MM.1S (cell line): Measurements from ENCODE around the gene PFN3.

Experiments used
- DNase-seq: peaks from one replicate; pipeline ENCODE4 v3.0.0-alpha.2; 2015
- H2AFZ ChIP-seq: fragments of 300-600 bp; sonication (generic); 2 replicates; pipeline ENCODE4 v1.6.0; 2016; ENCODE audit warnings: antibody characterized with exemption, low read length
- H3F3A ChIP-seq: fragments of 300-600 bp; sonication (generic); 2 replicates; pipeline ENCODE4 v1.6.1; 2016; ENCODE audit warnings: mild to moderate bottlenecking, antibody characterized with exemption, low read length, moderate library complexity, mixed read lengths; ENCODE audit not compliant: insufficient read depth
- H3K27ac ChIP-seq: fragments of 300-600 bp; sonication (generic); 2 replicates; pipeline ENCODE4 v1.5.1; 2016; ENCODE audit warnings: mild to moderate bottlenecking, low read length
- H3K27me3 ChIP-seq: fragments of 300-600 bp; sonication (generic); replicated peaks from 2 replicates; pipeline ENCODE4 v1.6.0; 2016; ENCODE audit warnings: low read length; ENCODE audit not compliant: insufficient read depth
- H3K36me3 ChIP-seq: fragments of 300-600 bp; sonication (generic); replicated peaks from 2 replicates; pipeline ENCODE4 v1.6.1; 2016; ENCODE audit warnings: mild to moderate bottlenecking, low read length, mixed read lengths; ENCODE audit not compliant: insufficient read depth
- H3K4me1 ChIP-seq: fragments of 300-600 bp; sonication (generic); 2 replicates; pipeline ENCODE4 v1.6.1; 2016; ENCODE audit warnings: low read length, mixed read lengths
- H3K4me2 ChIP-seq: fragments of 300-600 bp; sonication (generic); 2 replicates; pipeline ENCODE4 v1.6.0; 2016; ENCODE audit warnings: low read depth, low read length
- H3K4me3 ChIP-seq: fragments of 300-600 bp; sonication (generic); 2 replicates; pipeline ENCODE4 v1.5.1; 2016; ENCODE audit warnings: low read length, mixed read lengths
- H3K79me2 ChIP-seq: fragments of 300-600 bp; sonication (generic); 2 replicates; pipeline ENCODE4 v1.6.1; 2016; ENCODE audit warnings: mixed run types, low read length, mixed read lengths
- H3K9ac ChIP-seq: fragments of 300-600 bp; sonication (generic); 2 replicates; pipeline ENCODE4 v1.6.1; 2016; ENCODE audit warnings: low read length, mixed read lengths
- H3K9me2 ChIP-seq: fragments of 300-600 bp; sonication (generic); replicated peaks from 2 replicates; pipeline ENCODE4 v1.6.1; 2016; ENCODE audit warnings: mild to moderate bottlenecking, low read length, mixed read lengths; ENCODE audit not compliant: insufficient read depth
- H3K9me3 ChIP-seq: fragments of 300-600 bp; sonication (generic); replicated peaks from 2 replicates; pipeline ENCODE4 v1.6.1; 2016; ENCODE audit warnings: mild to moderate bottlenecking, low read length, mixed read lengths; ENCODE audit not compliant: insufficient read depth
- H4K20me1 ChIP-seq: fragments of 300-600 bp; sonication (generic); 2 replicates; pipeline ENCODE4 v1.6.1; 2016; ENCODE audit warnings: mild to moderate bottlenecking, low read length, moderate library complexity, mixed read lengths; ENCODE audit not compliant: insufficient read depth
- EZH2 ChIP-seq: fragments of 300-600 bp; sonication (generic); optimal IDR thresholded peaks from 2 replicates; pipeline ENCODE3; 2017; ENCODE audit warnings: low read depth, mild to moderate bottlenecking, antibody characterized with exemption, low read length, mixed read lengths
- EZH2phosphoT487 ChIP-seq: fragments of 300-600 bp; sonication (generic); IDR thresholded peaks from 2 replicates; pipeline ENCODE4 v1.6.1; 2018; ENCODE audit warnings: antibody characterized with exemption, low read length
- TF ChIP-seq, protein P1 (sequence below): fragments of 300-600 bp; sonication (generic); IDR thresholded peaks from 2 replicates; pipeline ENCODE4 v1.5.1; 2016; ENCODE audit warnings: antibody characterized with exemption, low read length, mixed read lengths

Gene PFN3

DNA sequence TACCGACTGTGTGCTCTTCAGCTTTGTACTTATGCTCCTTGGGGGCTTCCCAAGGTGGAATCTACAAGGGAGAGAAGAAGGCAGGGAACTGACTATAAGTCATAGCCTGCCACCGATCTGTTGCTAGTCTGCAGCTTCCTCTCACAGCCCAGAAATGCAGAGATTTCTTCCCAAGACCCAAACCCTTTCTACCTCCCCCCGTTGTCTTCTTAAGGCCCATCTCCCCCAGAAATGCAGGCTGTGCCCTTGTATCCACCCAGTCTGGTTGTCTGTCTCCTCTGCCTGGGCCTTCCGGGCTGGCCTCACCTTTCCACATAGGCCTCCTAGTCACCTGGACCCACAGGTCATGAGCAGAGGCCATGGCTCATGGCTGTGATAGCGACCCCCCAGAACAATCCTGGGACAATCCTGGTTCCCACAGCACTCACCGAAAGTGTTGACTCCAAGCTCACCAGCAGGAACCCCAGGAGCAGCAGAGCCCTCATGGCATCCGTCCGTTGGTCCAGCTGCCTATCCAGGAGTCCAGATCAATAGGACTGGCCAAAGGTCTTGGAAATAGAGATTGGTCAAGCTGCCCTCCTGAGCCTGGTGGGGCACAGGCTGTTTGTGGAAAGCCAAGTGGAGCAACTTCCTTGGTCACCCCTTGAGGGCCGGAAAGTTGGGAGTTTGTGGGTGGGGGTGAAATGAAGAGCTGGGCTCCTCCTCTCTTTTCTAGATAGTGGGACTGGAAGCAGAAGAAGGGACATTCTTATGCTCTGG lies 8.8 kb upstream of the PFN3 start, which contains the start of gene F12:
TSS of gene F12 (minus strand) at position 522 of the 759 bp plus-strand sequence. CDS start at position 485, 37 bp downstream.
- TF ChIP-seq EZH2phosphoT487 (no peak), EZH2 (no peak)
- TF ChIP-seq, protein P1, sequence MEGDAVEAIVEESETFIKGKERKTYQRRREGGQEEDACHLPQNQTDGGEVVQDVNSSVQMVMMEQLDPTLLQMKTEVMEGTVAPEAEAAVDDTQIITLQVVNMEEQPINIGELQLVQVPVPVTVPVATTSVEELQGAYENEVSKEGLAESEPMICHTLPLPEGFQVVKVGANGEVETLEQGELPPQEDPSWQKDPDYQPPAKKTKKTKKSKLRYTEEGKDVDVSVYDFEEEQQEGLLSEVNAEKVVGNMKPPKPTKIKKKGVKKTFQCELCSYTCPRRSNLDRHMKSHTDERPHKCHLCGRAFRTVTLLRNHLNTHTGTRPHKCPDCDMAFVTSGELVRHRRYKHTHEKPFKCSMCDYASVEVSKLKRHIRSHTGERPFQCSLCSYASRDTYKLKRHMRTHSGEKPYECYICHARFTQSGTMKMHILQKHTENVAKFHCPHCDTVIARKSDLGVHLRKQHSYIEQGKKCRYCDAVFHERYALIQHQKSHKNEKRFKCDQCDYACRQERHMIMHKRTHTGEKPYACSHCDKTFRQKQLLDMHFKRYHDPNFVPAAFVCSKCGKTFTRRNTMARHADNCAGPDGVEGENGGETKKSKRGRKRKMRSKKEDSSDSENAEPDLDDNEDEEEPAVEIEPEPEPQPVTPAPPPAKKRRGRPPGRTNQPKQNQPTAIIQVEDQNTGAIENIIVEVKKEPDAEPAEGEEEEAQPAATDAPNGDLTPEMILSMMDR, result no peak
- no peaks in the 10 kb centered on the region for H3K27me3 ChIP-seq
- H3K36me3 ChIP-seq, result no peaks in the 10 kb centered on the region
- no peak within 1 kb of the TSS for H3K9ac ChIP-seq
- peaks cover 32% of the 10 kb centered on the region for H3K4me1 ChIP-seq
- H2AFZ ChIP-seq, result no peak within 1 kb of the TSS
- no peaks in the 10 kb centered on the region for H3K9me3 ChIP-seq
- H3K9me2 ChIP-seq, result no peaks in the 10 kb centered on the region
- no peak within 1 kb of the TSS for H3K4me2 ChIP-seq
- H3K4me3 ChIP-seq, result no peak within 1 kb of the TSS
- H3K79me2 ChIP-seq, result no peaks in the 10 kb centered on the region
- no peak within 1 kb of the TSS for H3K27ac ChIP-seq
- DNase-seq, result no peak
- no peaks in the 10 kb centered on the region for H4K20me1 ChIP-seq
- peaks cover 23% of the 10 kb centered on the region for H3F3A ChIP-seq

DNA sequence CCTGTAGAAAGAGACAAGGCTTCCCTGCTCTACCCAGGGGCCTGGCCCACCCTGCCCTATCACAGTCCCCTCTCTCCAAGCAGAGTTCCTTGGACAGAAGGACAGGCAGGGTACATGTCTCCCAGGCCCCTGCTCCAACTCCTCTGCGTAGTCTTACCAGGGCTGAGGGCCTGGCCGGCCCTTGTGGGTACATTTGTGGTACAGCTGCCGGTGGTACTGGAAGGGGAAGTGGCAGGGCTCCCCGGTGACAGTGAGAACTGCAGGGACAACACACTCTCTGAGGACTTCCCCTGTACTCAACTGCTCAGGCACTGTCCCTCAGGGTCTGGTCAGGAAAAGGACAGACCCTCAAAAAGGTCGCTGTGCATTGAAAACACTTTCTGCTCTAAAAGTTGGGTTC lies 5.3 kb upstream of the PFN3 start:
- Histone ChIP-seq H3K27ac (no peak overlapping the region), H4K20me1 (no peaks in the 10 kb centered on the region), H3K9me2 (no peaks in the 10 kb centered on the region), H3K27me3 (peaks cover 23% of the 10 kb centered on the region), H2AFZ (no peak overlapping the region), H3K9ac (no peak overlapping the region), H3K9me3 (no peaks in the 10 kb centered on the region), H3F3A (peaks cover 9% of the 10 kb centered on the region; the same call in 1 of the 2 replicates), H3K4me3 (no peak overlapping the region), H3K79me2 (no peaks in the 10 kb centered on the region), H3K4me1 (peaks cover 17% of the 10 kb centered on the region), H3K36me3 (no peaks in the 10 kb centered on the region), H3K4me2 (no peak overlapping the region)
- TF ChIP-seq, protein P1, result no peak
- TF ChIP-seq EZH2 (no peak), EZH2phosphoT487 (no peak)
- no peak for DNase-seq

- H3K27ac ChIP-seq, result no peak overlapping the region
- peak overlapping the region; percentile 100; the same call in 1 of the 2 replicates for H3K4me2 ChIP-seq
Measured at GRCh38 chr5:177405312-177405711, 4.9 kb upstream of the PFN3 start.

More at GRCh38 chr5:177405312-177405711, 4.9 kb upstream of the PFN3 start:
- no peak overlapping the region for H3K4me3 ChIP-seq
- peaks cover 17% of the 10 kb centered on the region for H3K4me1 ChIP-seq
- H3K27me3 ChIP-seq, result peaks cover 23% of the 10 kb centered on the region
- no peaks in the 10 kb centered on the region for H4K20me1 ChIP-seq
- H3K9ac ChIP-seq, result no peak overlapping the region
- TF ChIP-seq, protein P1, result no peak
- TF ChIP-seq EZH2phosphoT487 (no peak), EZH2 (no peak)
- no peaks in the 10 kb centered on the region for H3K9me2 ChIP-seq
- no peak overlapping the region for H2AFZ ChIP-seq
- no peaks in the 10 kb centered on the region for H3K79me2 ChIP-seq
- H3K36me3 ChIP-seq, result no peaks in the 10 kb centered on the region
- H3F3A ChIP-seq, result peaks cover 9% of the 10 kb centered on the region; the same call in 1 of the 2 replicates
- no peaks in the 10 kb centered on the region for H3K9me3 ChIP-seq
- DNase-seq, result no peak
